Neural cell (in vitro differentiated cells): ENCODE measurements around the gene DTD2. TPM values are rescaled to one million over a fixed set of nuclear protein-coding genes. Genes with fewer than 3 reads are reported as not detected.

Experiments used
- H2AFZ ChIP-seq: fragments of 200-600, 300-800 bp; sonication (generic), shearing (Covaris generic); 2 replicates; pipeline ENCODE4 v1.6.0; 2014; ENCODE audit warnings: low read depth, mild to moderate bottlenecking, antibody characterized with exemption, low read length, moderate library complexity
- H3F3A ChIP-seq: fragments of 200-600 bp; shearing (Covaris generic); 2 replicates; pipeline ENCODE4 v1.6.1; 2016; ENCODE audit warnings: mild to moderate bottlenecking, moderate library complexity, mixed read lengths, antibody characterized with exemption, low read length; ENCODE audit not compliant: insufficient read depth, poor library complexity, severe bottlenecking
- H3K27ac ChIP-seq: fragments of 200-600, 300-800 bp; sonication (generic), shearing (Covaris generic); 2 replicates; pipeline ENCODE4 v1.5.1; 2014; ENCODE audit warnings: mild to moderate bottlenecking, low read length, moderate library complexity
- H3K27me3 ChIP-seq: fragments of 300-800, 200-600 bp; sonication (generic), shearing (Covaris generic); 2 replicates; pipeline ENCODE4 v1.6.0; 2014; ENCODE audit warnings: mild to moderate bottlenecking, low read depth, low read length, moderate library complexity; ENCODE audit not compliant: insufficient read depth
- H3K36me3 ChIP-seq: fragments of 300-800, 200-600 bp; sonication (generic), shearing (Covaris generic); 2 replicates; pipeline ENCODE4 v1.5.1; 2014; ENCODE audit warnings: mild to moderate bottlenecking, antibody characterized with exemption, low read length, moderate library complexity; ENCODE audit not compliant: insufficient read depth
- H3K4me2 ChIP-seq: fragments of 300-800, 200-600 bp; sonication (generic), shearing (Covaris generic); 2 replicates; pipeline ENCODE4 v1.6.0; 2014; ENCODE audit warnings: mild to moderate bottlenecking, low read length
- H3K4me3 ChIP-seq: fragments of 300-800, 200-600 bp; sonication (generic), shearing (Covaris generic); 2 replicates; pipeline ENCODE4 v1.5.1; 2014; ENCODE audit warnings: mild to moderate bottlenecking, low read length, moderate library complexity
- H3K79me2 ChIP-seq: fragments of 200-600 bp; shearing (Covaris generic); replicated peaks from 2 replicates; pipeline ENCODE4 v1.6.0; 2014; ENCODE audit warnings: mild to moderate bottlenecking, low read length, moderate library complexity; ENCODE audit not compliant: insufficient read depth
- H3K9ac ChIP-seq: fragments of 300-800, 200-600 bp; sonication (generic), shearing (Covaris generic); 2 replicates; pipeline ENCODE4 v1.6.1; 2016; ENCODE audit warnings: mild to moderate bottlenecking, low read length, mixed read lengths
- H3K9me2 ChIP-seq: fragments of 200-600 bp; shearing (Covaris generic); 2 replicates; pipeline ENCODE4 v1.6.1; 2016; ENCODE audit warnings: mild to moderate bottlenecking, low read length, mixed read lengths; ENCODE audit not compliant: insufficient read depth
- H3K9me3 ChIP-seq: fragments of 200-600, 300-800 bp; sonication (generic), shearing (Covaris generic); 2 replicates; pipeline ENCODE4 v1.6.1; 2016; ENCODE audit warnings: mild to moderate bottlenecking, mixed run types, low read length, moderate library complexity, mixed read lengths
- H4K20me1 ChIP-seq: fragments of 200-600 bp; shearing (Covaris generic); 2 replicates; pipeline ENCODE4 v1.6.1; 2016; ENCODE audit warnings: mild to moderate bottlenecking, mixed run types; ENCODE audit not compliant: insufficient read depth
- EP300 ChIP-seq: fragments of 450-650 bp; conservative IDR thresholded peaks from 2 replicates; pipeline ENCODE4 v1.6.1; 2014; ENCODE audit warnings: antibody characterized with exemption, mild to moderate bottlenecking, moderate library complexity; ENCODE audit not compliant: poor library complexity, severe bottlenecking
- EZH2 ChIP-seq: fragments of 200-600, 300-800 bp; shearing (Covaris generic), sonication (generic); IDR thresholded peaks from 2 replicates; pipeline ENCODE4 v1.6.1; 2014; ENCODE audit warnings: antibody characterized with exemption, low read length, borderline replicate concordance, mild to moderate bottlenecking; ENCODE audit not compliant: insufficient read depth, poor library complexity, severe bottlenecking
- MXI1 ChIP-seq: fragments of 450-650 bp; conservative IDR thresholded peaks from 2 replicates; pipeline ENCODE4 v1.6.1; 2014; ENCODE audit warnings: antibody characterized with exemption, mild to moderate bottlenecking; ENCODE audit not compliant: poor library complexity, severe bottlenecking
- POLR2AphosphoS5 ChIP-seq: IDR thresholded peaks from 2 replicates; pipeline ENCODE4 v1.6.1; 2012
- RAD21 ChIP-seq: fragments of 450-650 bp; conservative IDR thresholded peaks from 2 replicates; pipeline ENCODE4 v1.6.1; 2014; ENCODE audit warnings: antibody characterized with exemption, mild to moderate bottlenecking, moderate library complexity
- REST ChIP-seq: IDR thresholded peaks from 2 replicates; pipeline ENCODE4 v1.6.1; 2012; ENCODE audit warnings: borderline replicate concordance
- SMC3 ChIP-seq: fragments of 450-650 bp; conservative IDR thresholded peaks from 2 replicates; pipeline ENCODE4 v1.6.1; 2014; ENCODE audit warnings: antibody characterized with exemption, mild to moderate bottlenecking, moderate library complexity; ENCODE audit not compliant: poor library complexity
- TAF1 ChIP-seq: IDR thresholded peaks from 2 replicates; pipeline ENCODE4 v1.6.1; 2012; ENCODE audit warnings: low read depth
- polyA plus RNA-seq: library from polyadenylated mRNA; depleted of rRNA; stranded (reverse); fragments of >200 nt; gene quantifications from 2 replicates; pipeline ENCODE4 v1.2.3, GENCODE V29; 2014
- TF ChIP-seq, protein P1 (sequence below): fragments of 450-650 bp; IDR thresholded peaks from 2 replicates; pipeline ENCODE4 v1.5.1; 2014; ENCODE audit warnings: antibody characterized with exemption, mild to moderate bottlenecking, moderate library complexity; ENCODE audit not compliant: poor library complexity, severe bottlenecking

Gene DTD2
- polyA plus RNA-seq, 1 donor from 2014 or later: 38.8 TPM

DNA sequence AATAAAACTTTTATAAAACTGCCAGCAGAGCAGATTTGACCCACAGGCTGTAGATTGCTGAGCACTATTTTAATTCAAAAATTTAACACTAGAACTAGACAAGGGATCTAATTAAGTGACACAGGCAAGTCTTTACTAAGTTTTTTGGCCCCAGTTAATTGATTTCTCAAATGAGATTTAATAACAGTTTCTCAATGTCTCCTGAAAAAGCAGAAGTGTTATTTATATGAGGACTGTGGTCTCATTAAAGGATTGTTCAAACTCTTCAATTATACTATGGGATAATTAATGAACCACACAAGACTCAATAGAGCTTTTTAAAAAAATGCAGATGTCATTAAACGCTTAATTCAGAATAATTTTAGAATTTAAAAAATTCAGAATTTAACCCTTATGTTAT lies 38.9 kb downstream of the DTD2 start:
- Histone ChIP-seq H3K27me3 (no peaks in the 10 kb centered on the region), H2AFZ (no peak overlapping the region), H3K9me3 (no peaks in the 10 kb centered on the region), H3K4me3 (no peak overlapping the region), H3K4me2 (no peak overlapping the region), H3K9me2 (no peaks in the 10 kb centered on the region), H3K79me2 (peaks cover 3% of the 10 kb centered on the region), H3K27ac (no peak overlapping the region), H3K36me3 (no peaks in the 10 kb centered on the region), H3K9ac (no peak overlapping the region), H4K20me1 (no peaks in the 10 kb centered on the region), H3F3A (no peaks in the 10 kb centered on the region)
- TF ChIP-seq POLR2AphosphoS5 (no peak), REST (no peak), EZH2 (no peak), SMC3 (no peak), RAD21 (no peak)
- TF ChIP-seq, protein P1, sequence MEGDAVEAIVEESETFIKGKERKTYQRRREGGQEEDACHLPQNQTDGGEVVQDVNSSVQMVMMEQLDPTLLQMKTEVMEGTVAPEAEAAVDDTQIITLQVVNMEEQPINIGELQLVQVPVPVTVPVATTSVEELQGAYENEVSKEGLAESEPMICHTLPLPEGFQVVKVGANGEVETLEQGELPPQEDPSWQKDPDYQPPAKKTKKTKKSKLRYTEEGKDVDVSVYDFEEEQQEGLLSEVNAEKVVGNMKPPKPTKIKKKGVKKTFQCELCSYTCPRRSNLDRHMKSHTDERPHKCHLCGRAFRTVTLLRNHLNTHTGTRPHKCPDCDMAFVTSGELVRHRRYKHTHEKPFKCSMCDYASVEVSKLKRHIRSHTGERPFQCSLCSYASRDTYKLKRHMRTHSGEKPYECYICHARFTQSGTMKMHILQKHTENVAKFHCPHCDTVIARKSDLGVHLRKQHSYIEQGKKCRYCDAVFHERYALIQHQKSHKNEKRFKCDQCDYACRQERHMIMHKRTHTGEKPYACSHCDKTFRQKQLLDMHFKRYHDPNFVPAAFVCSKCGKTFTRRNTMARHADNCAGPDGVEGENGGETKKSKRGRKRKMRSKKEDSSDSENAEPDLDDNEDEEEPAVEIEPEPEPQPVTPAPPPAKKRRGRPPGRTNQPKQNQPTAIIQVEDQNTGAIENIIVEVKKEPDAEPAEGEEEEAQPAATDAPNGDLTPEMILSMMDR: no peak

DNA sequence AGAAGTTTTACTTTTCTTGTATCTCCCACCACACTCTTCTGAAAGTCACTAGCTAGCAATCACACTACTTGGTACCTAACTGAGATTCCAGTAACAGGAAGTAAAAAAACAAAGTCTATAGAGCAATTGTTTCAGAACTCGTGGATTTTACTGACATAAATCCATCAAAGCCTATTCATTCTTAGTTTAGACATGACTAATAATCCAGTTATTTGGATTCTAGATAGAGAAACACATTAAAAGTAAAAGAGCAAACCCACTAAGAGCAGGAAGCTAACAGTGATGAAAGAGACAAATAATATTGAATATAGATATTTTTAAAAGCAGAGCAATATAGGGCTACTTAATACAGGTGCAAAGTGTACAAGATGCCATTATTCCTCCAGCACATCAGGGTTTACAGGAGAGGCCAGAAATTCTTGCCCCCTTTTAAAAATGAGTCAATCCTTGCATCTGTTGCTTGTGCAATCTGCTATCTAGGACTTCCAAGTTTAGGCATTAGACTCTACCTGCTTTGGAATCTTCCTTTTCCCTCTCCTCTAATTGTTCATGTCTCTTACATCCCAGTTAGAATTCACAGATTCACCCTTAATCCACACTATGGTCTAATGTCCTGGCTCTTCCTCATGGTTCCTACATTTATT lies 43.0 kb downstream of the DTD2 start:
- no peaks in the 10 kb centered on the region for H3K9me2 ChIP-seq
- TF ChIP-seq RAD21 (no peak), SMC3 (no peak), EZH2 (no peak), REST (no peak), MXI1 (no peak), TAF1 (no peak), POLR2AphosphoS5 (no peak), EP300 (no peak)
- TF ChIP-seq, protein P1: no peak
- no peaks in the 10 kb centered on the region for H3K27me3 ChIP-seq
- H2AFZ ChIP-seq: no peak overlapping the region
- H3K79me2 ChIP-seq: peaks cover 3% of the 10 kb centered on the region
- no peaks in the 10 kb centered on the region for H3F3A ChIP-seq
- no peak overlapping the region for H3K27ac ChIP-seq
- no peak overlapping the region for H3K4me2 ChIP-seq
- H3K4me3 ChIP-seq: no peak overlapping the region
- H3K9ac ChIP-seq: no peak overlapping the region
- no peaks in the 10 kb centered on the region for H3K36me3 ChIP-seq
- H3K9me3 ChIP-seq: no peaks in the 10 kb centered on the region
- H4K20me1 ChIP-seq: no peaks in the 10 kb centered on the region
